Measurements from ENCODE around the gene GPR152. TPM values are rescaled to one million over a fixed set of nuclear protein-coding genes. Genes with fewer than 3 reads are reported as not detected.

Gene GPR152
- total and polyA plus RNA-seq, 7 donors = not detected

DNA sequence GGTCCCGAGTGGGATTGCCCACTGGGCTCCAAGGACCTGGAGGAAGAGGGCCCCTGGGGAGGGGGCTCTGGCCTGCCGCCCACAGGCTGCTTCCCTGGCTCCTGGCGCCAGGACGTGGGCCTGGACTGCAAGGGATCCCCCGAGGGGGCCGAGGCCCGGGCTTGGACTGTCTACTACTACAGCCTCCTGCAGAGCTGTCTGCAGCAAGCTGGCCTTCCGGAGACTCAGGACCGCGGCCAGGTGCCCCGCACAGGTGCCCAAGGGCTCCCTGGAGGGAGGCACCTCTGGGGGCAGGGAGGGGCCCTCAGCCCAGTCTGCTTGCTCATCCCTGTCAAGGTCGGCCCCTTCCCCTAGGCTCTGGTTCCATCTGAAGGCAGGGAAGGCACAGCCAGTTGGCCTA, 35.1 kb downstream of the GPR152 start:
- H3K36me3 ChIP-seq = no peaks in the 10 kb centered on the region
- peak overlapping the region in 1 of 4 donors; percentile 43 for H3K27ac ChIP-seq
- H3K9me3 ChIP-seq = no peaks in the 10 kb centered on the region
- H3K4me3 ChIP-seq = no peak overlapping the region
- TF ChIP-seq EP300 (IDR thresholded peaks at IDR 0.05) (no peak), POLR2A (IDR thresholded peaks at IDR 0.05) (no peak), POLR2AphosphoS5 (IDR thresholded peaks at IDR 0.05) (no peak)
- TF ChIP-seq, protein P1, sequence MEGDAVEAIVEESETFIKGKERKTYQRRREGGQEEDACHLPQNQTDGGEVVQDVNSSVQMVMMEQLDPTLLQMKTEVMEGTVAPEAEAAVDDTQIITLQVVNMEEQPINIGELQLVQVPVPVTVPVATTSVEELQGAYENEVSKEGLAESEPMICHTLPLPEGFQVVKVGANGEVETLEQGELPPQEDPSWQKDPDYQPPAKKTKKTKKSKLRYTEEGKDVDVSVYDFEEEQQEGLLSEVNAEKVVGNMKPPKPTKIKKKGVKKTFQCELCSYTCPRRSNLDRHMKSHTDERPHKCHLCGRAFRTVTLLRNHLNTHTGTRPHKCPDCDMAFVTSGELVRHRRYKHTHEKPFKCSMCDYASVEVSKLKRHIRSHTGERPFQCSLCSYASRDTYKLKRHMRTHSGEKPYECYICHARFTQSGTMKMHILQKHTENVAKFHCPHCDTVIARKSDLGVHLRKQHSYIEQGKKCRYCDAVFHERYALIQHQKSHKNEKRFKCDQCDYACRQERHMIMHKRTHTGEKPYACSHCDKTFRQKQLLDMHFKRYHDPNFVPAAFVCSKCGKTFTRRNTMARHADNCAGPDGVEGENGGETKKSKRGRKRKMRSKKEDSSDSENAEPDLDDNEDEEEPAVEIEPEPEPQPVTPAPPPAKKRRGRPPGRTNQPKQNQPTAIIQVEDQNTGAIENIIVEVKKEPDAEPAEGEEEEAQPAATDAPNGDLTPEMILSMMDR (IDR thresholded peaks at IDR 0.05) = no peak
- H3K27me3 ChIP-seq = peaks cover 8 to 28% (median 11%) of the 10 kb centered on the region in 3 donors
- no peak for DNase-seq
- WGBS, 2 donors = 86 to 87% methylated on average over 12 of the region's 12 CpGs
- peaks cover 0 to 49% (median 35%) of the 10 kb centered on the region in 4 donors for H3K4me1 ChIP-seq
- intact Hi-C loops (cut with DNase I) = no loop called here

DNA sequence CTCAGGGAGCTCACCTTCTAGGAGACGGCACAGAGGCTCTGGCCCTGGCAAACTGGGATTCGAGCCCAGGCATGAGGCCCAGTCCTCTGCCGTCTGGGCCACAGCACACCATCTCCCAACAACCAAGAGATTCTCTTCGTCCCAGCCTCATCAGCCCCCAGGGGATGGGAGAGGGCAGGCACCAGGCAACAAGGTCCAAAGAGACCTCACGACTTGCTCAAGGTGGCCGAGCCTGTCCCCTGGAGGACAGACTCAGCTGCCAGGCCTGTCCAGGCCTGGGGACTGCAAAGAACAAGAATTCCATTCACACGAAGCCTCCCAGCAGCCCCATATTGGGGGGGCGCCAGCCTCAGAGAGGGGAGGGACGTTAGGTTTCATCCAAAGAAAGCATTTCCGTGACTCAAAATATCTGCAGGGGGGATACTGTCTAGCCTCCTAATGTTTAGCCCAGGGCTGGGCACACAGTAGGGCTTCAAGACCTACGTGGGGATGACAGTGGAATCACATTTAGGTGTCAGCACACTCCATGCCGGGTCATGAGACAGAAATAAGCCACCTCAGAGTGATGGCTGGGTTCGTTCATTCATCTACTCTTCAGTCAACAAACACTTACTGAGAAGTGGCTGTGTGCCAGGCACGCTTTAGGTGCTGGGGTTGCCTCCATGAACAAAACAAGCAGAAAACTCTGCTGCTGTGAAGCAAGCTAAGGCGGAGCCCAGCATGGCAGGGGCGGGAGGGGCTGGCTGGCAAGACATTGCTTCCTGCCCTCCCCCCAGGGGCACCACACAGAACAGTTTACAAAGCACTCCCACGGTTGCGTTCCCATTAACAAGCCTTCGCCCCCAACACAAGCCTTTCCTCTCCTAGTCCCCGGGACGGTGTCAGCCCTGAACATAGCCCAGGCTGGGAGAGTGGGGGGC, 35.9 kb downstream of the GPR152 start:
- Histone ChIP-seq H3K4me3 (no peak overlapping the region), H3K9me3 (no peaks in the 10 kb centered on the region), H3K36me3 (no peaks in the 10 kb centered on the region), H3K4me1 (peaks cover 0 to 49% (median 35%) of the 10 kb centered on the region in 4 donors), H3K27ac (peak overlapping the region in 1 of 4 donors; percentile 51), H3K27me3 (peaks cover 11 to 36% (median 11%) of the 10 kb centered on the region in 3 donors)
- TF ChIP-seq, protein P1 (IDR thresholded peaks at IDR 0.05) = no peak
- TF ChIP-seq POLR2AphosphoS5 (IDR thresholded peaks at IDR 0.05) (no peak), POLR2A (IDR thresholded peaks at IDR 0.05) (no peak), EP300 (IDR thresholded peaks at IDR 0.05) (no peak)
- intact Hi-C loops (cut with DNase I) = no loop called here
- WGBS, 2 donors = 50 to 57% methylated on average over 21 of the region's 21 CpGs
- DNase-seq = no peak

DNA sequence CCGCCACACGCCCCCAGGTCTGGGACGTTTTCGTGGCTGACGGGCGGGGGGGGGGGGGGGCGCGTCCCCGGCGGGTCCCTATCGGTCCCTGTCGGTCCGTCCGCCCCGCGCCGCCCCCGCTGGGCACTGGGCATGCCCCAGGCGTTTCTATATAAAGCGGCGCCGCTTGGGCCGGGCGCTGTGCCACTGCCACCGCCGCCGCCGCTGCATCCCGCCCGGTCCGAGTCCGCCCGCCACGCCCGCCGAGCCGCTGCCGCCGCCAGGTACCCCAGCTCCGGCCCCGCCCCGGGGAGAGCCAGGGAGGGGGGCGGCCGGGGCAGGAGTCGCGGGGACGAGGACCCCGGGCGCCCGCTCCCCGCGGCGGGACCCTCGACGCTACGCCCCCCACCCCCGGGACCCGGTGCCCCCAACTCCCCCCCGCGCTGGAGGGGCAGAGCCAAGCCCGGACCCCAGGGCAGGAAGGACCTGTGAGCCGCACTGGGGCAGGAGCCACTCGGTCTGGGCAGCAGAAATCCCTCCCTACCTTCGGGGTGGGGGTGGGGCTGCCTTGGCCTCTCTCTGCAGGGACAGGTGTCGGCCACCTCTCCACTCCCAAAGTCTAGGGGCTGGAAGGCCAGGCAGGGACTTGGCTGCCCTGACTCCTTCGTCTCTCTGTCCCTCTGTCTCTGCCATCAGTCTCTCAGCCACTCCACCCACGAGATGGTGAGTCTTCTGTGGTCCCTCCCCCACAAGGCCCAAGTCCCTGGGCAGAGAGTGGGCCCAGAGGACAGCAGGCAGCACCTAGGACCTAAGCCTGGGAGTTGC, 36.8 kb downstream of the GPR152 start, which contains the start of gene CARNS1:
Gene CARNS1 (plus strand): TSS at position 178 of the 804 bp plus-strand sequence. CDS start 522 bp downstream, at position 700.
- intact Hi-C loops (cut with DNase I) = no loop called here
- DNase-seq = no peak
- peak within 1 kb of the TSS in 3 of 4 donors; percentile 15 to 51 (median 23) for H3K27ac ChIP-seq
- no peaks in the 10 kb centered on the region for H3K9me3 ChIP-seq
- H3K4me1 ChIP-seq = peaks cover 0 to 43% (median 32%) of the 10 kb centered on the region in 4 donors
- TF ChIP-seq POLR2A (IDR thresholded peaks at IDR 0.05) = no peak
- no peak for TF ChIP-seq POLR2AphosphoS5 (IDR thresholded peaks at IDR 0.05)
- TF ChIP-seq, protein P1 (IDR thresholded peaks at IDR 0.05) = no peak
- no peak for TF ChIP-seq EP300 (IDR thresholded peaks at IDR 0.05)
- 4 to 8% methylated on average over 67 of the region's 67 CpGs for WGBS, 2 donors
- no peaks in the 10 kb centered on the region for H3K36me3 ChIP-seq
- H3K4me3 ChIP-seq = peak within 1 kb of the TSS; percentile 9 to 41 (median 38)
- peaks cover 17 to 45% (median 20%) of the 10 kb centered on the region in 3 donors for H3K27me3 ChIP-seq

DNA sequence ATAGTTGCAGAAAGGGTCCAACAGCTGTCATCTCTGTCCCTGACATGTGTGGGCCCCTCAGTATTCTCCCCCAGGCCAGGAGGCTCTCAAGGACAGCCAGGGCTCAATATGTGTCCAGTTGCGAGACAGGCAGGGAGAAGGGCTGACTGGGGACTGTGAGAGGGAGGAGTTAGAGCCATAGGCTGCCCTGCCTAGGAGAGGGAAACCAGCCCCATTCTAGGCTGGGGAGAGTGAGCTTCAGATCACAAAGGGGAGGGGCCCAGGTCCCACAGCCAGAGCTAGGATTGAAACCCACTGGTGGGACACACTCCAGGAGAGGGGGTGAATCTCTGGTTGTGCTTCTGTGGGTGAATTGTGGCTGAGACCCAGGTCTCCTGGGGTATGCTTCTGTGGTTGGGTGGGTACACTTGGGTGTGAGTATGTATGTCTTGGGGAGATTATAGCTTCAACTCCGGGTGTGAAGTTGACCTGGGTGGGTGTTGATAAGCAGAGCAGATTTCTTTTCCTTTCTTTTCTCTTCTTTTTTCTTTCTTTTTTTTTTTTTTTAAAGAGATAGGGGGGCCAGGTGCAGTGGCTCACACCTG, 39.2 kb downstream of the GPR152 start:
- H3K9me3 ChIP-seq = no peaks in the 10 kb centered on the region
- peaks cover 37 to 69% (median 42%) of the 10 kb centered on the region in 3 donors for H3K27me3 ChIP-seq
- H3K4me1 ChIP-seq = peaks cover 0 to 24% (median 18%) of the 10 kb centered on the region in 4 donors
- H3K36me3 ChIP-seq = no peaks in the 10 kb centered on the region
- no peak overlapping the region for H3K4me3 ChIP-seq
- no peak for DNase-seq
- no peak overlapping the region for H3K27ac ChIP-seq
- intact Hi-C loops (cut with DNase I) = no loop called here
- WGBS, 2 donors = 53 to 60% methylated on average over 2 of the region's 2 CpGs
- TF ChIP-seq, protein P1 (IDR thresholded peaks at IDR 0.05) = no peak
- TF ChIP-seq POLR2AphosphoS5 (IDR thresholded peaks at IDR 0.05) (no peak), EP300 (IDR thresholded peaks at IDR 0.05) (no peak), POLR2A (IDR thresholded peaks at IDR 0.05) (no peak)

Measured in sigmoid colon (tissue), 7 donors.